Measurements from ENCODE around the gene TSPYL1. TPM values are rescaled to one million over a fixed set of nuclear protein-coding genes. Genes with fewer than 3 reads are reported as not detected.

The TSPYL1 gene
- total RNA-seq, 6 experiments from 2014 or later: 29.1 to 70.4 (median 50.9) TPM

DNA sequence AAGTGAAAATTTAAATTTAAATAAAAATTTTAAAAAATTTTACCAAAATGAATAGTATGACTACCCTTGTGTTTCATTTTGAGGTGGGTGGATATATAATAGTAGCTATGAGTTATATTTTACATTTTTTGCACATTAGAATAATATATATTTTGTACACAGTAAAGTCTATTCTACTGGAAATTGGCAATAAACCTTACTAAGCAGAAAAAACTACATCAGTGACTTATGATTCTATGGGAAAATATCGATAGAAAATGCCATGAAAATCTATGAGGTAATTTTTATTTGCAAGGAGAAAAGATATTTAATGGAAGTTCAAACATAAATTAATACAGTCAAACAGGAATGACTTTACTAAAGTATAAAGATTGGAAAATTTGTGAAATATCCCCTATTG lies 23.0 kb downstream of the TSPYL1 start:
- 79% methylated on average over 1 of the region's 1 CpG for WGBS (ENCODE audit: insufficient coverage, low coverage, low lambda C conversion rate, missing lambda C conversion rate)
- intact Hi-C loops (cut with DNase I): no loop called here
- ATAC-seq (no peak), DNase-seq (no peak)
- TF ChIP-seq POLR2A (IDR thresholded peaks at IDR 0.05): no peak
- TF ChIP-seq, protein P1, sequence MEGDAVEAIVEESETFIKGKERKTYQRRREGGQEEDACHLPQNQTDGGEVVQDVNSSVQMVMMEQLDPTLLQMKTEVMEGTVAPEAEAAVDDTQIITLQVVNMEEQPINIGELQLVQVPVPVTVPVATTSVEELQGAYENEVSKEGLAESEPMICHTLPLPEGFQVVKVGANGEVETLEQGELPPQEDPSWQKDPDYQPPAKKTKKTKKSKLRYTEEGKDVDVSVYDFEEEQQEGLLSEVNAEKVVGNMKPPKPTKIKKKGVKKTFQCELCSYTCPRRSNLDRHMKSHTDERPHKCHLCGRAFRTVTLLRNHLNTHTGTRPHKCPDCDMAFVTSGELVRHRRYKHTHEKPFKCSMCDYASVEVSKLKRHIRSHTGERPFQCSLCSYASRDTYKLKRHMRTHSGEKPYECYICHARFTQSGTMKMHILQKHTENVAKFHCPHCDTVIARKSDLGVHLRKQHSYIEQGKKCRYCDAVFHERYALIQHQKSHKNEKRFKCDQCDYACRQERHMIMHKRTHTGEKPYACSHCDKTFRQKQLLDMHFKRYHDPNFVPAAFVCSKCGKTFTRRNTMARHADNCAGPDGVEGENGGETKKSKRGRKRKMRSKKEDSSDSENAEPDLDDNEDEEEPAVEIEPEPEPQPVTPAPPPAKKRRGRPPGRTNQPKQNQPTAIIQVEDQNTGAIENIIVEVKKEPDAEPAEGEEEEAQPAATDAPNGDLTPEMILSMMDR (IDR thresholded peaks at IDR 0.05): no peak
- Histone ChIP-seq H3K27ac (peak overlapping the region in 1 of 3 donors; percentile 94), H3K4me1 (peaks cover 0 to 34% (median 5%) of the 10 kb centered on the region in 4 donors), H3K4me3 (no peak overlapping the region), H3K9me3 (no peaks in the 10 kb centered on the region), H3K36me3 (no peaks in the 10 kb centered on the region), H3K27me3 (no peaks in the 10 kb centered on the region)

DNA sequence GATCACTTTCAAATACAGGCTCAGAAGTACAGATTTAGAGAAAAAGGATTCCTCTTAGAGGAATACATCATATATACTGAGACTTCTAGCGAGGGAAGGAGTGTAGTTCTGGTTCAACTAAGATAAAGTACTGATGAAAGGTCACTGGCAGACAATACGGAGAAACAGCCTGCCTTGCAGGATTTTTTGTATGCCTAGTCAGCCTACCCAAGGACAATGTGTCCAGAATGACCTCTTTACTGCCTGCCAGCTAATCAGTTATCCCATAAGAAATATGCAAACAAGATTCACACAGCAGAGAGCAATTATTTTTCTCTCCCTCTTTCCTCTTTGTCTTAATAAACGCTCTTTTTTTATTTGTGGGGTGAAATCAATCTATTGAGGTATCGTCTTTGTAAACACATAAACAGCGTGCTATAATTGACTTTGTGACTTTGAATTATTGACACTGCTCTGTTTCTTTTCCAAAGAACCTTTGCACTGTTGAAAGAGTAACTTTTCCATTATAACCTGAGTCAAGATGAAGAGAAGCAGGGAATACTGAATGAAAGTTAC lies 24.4 kb downstream of the TSPYL1 start:
- WGBS (ENCODE audit: insufficient coverage, low coverage, low lambda C conversion rate, missing lambda C conversion rate): 18% methylated on average over 5 of the region's 5 CpGs
- intact Hi-C loops (cut with DNase I): no loop called here
- no peaks in the 10 kb centered on the region for H3K9me3 ChIP-seq
- DNase-seq (no peak), ATAC-seq (peak; percentile 43 to 71 (median 66))
- TF ChIP-seq, protein P1 (IDR thresholded peaks at IDR 0.05): no peak
- TF ChIP-seq POLR2A (IDR thresholded peaks at IDR 0.05): no peak
- H3K36me3 ChIP-seq: no peaks in the 10 kb centered on the region
- H3K27ac ChIP-seq: peak overlapping the region; percentile 84 to 94 (median 94)
- H3K27me3 ChIP-seq: no peaks in the 10 kb centered on the region
- peak overlapping the region in 2 of 3 donors; percentile 80 to 92 for H3K4me3 ChIP-seq
- peaks cover 0 to 47% (median 9%) of the 10 kb centered on the region in 4 donors for H3K4me1 ChIP-seq

DNA sequence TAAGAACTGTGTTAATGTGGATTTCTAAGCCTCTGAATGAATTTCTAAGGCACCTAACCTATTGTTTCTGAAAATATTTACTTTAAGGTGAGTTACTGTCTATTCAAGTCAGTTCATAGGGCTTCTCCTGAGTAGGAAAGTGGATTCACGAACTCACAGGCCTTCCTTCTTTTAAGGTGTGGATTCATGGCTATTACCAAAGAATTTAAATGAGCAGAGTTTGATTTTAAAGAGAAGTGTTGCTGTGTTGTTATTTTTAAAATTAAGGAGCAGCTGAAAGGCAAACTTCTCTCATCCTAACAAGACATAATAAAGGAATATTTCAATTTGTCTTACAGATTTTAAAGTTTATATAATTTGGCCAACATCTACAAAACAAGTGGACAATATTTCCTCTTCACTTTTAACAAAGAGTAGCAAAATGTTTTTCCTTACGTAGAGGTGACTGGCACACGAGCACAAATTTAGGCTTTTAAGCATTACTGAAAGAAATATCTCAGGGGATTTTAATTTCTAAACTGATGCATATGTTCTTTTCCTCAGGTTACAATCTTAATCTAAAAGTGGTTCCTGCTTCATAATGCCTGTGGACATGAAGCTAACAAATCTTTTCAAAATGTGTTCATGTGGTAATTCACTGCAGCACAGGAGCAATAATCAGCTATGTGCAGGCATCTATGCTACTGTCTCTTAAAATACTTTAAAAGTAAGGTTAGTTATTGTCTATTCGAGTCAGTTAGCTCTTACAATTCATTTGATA lies 25.3 kb downstream of the TSPYL1 start:
- DNase-seq: no peak
- H3K4me3 ChIP-seq: peak overlapping the region; percentile 80 to 94 (median 92)
- H3K27me3 ChIP-seq: no peaks in the 10 kb centered on the region
- 1% methylated on average over 4 of the region's 4 CpGs for WGBS (ENCODE audit: insufficient coverage, low coverage, low lambda C conversion rate, missing lambda C conversion rate)
- peak in 3 of 4 donors; percentile 4 to 31 (median 9) for ATAC-seq
- H3K27ac ChIP-seq: peak overlapping the region; percentile 84 to 94 (median 94)
- H3K4me1 ChIP-seq: peaks cover 0 to 52% (median 9%) of the 10 kb centered on the region in 4 donors
- no peaks in the 10 kb centered on the region for H3K36me3 ChIP-seq
- no peaks in the 10 kb centered on the region for H3K9me3 ChIP-seq
- intact Hi-C loops (cut with DNase I): no loop called here
- TF ChIP-seq, protein P1 (IDR thresholded peaks at IDR 0.05): no peak
- no peak for TF ChIP-seq POLR2A (IDR thresholded peaks at IDR 0.05)

DNA sequence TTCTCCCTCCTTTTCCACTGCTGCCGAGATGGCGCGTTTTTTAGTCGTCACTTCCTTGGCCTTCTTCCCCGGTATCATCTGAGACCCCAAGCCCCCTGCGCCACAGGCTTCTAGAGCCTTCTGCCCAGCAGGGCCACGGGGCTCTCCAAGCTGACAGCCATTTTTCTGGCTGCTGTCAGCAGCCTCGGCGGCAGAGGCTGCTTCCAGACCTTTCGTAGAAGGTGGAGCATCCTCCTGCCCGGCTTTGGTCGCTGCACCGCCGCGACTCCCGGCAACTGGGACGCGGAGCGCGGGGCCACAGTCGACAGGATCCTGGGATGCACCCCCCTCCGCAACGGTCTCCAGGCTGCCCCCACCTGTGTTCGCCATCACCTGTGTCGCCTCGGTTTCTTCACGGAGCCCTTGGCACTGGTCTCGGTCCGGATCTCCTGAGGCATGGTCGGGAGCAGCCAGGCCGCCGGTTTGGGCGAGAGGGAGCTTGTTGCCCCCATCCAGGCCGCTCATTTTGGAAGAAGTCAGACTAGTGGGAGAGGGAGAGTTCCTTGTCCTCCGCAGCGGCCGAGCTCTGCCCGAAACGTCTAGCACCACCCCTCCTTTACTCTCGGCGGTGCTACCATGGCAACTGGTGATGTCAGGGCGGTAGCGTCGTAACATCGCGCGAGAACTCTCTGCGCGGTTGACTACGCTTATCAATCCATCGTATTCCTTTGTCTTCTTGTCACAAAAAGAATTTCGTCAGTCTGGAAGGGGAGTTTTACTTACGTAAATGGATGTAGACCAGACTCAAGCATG lies 26.0 kb downstream of the TSPYL1 start, which contains the start of gene TSPYL4:
TSS of gene TSPYL4 (minus strand) at position 571 of the 792 bp plus-strand sequence. CDS start at position 504, 67 bp downstream.
- intact Hi-C loops (cut with DNase I): no loop called here
- no peaks in the 10 kb centered on the region for H3K27me3 ChIP-seq
- DNase-seq (peak; percentile 94 to 97 (median 96)), ATAC-seq (peak; percentile 91 to 97 (median 95))
- WGBS (ENCODE audit: insufficient coverage, low coverage, low lambda C conversion rate, missing lambda C conversion rate): under 1% methylated on average over 46 of the region's 53 CpGs
- H3K4me1 ChIP-seq: peaks cover 0 to 55% (median 9%) of the 10 kb centered on the region in 4 donors
- TF ChIP-seq, protein P1 (IDR thresholded peaks at IDR 0.05): no peak
- TF ChIP-seq POLR2A (IDR thresholded peaks at IDR 0.05): peak; percentile 71
- H3K9me3 ChIP-seq: no peaks in the 10 kb centered on the region
- H3K36me3 ChIP-seq: no peaks in the 10 kb centered on the region
- H3K4me3 ChIP-seq: peak within 1 kb of the TSS; percentile 80 to 94 (median 92)
- peak within 1 kb of the TSS; percentile 84 to 94 (median 94) for H3K27ac ChIP-seq

All from right lobe of liver (tissue), 6 donors.